ENCODE results near the gene RALBP1.
"Not testable (repeated sequence)": the region's sequence is repeated elsewhere in the genome, so short reads cannot be mapped to it uniquely, and the experiment has no call there.

Gene RALBP1

DNA sequence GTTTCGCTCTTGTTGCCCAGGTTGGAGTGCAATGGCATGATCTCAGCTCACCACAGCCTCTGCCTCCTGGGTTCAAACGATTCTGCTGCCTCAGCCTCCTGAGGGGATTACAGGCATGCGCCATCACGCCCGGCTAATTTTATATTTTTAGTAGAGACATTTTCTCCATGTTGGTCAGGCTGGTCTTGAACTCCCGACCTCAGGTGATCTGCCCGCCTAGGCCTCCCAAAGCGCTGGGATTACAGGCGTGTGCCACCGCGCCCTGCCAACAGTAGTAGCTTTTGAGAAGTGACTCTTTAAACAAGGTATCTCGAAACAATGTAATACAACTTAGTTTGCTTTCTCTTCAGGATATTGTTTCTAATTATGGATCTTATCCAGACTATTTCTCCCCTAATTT, 1.6 kb downstream of the RALBP1 start:
- Mint-ChIP-seq H3K36me3 (peaks cover 49% of the 10 kb centered on the region), H3K4me3 (peak overlapping the region; percentile 94), H3K27ac (peak overlapping the region; percentile 94), H3K4me1 (peaks cover 45% of the 10 kb centered on the region)
- not testable (repeated sequence) for DNase-seq (ENCODE audit: low spot score in 2 of 2); ATAC-seq; H3K9me3 Mint-ChIP-seq

GRCh38 chr18:9477509-9477908, 2.2 kb downstream of the RALBP1 start:
- H3K27ac Mint-ChIP-seq = peak overlapping the region; percentile 94
- H3K36me3 Mint-ChIP-seq = peaks cover 49% of the 10 kb centered on the region
- H3K4me1 Mint-ChIP-seq = peaks cover 51% of the 10 kb centered on the region
- ATAC-seq (no peak), DNase-seq (ENCODE audit: low spot score in 2 of 2) (no peak)
- H3K9me3 Mint-ChIP-seq = no peaks in the 10 kb centered on the region
- peak overlapping the region; percentile 94 for H3K4me3 Mint-ChIP-seq

GRCh38 chr18:9478545-9478944, 3.2 kb downstream of the RALBP1 start:
- H3K4me1 Mint-ChIP-seq = peaks cover 57% of the 10 kb centered on the region
- no peak for ATAC-seq
- peaks cover 49% of the 10 kb centered on the region for H3K36me3 Mint-ChIP-seq

GRCh38 chr18:9482790-9483189, 7.5 kb downstream of the RALBP1 start:
- no peak for ATAC-seq
- H3K27ac Mint-ChIP-seq = no peak overlapping the region
- H3K4me1 Mint-ChIP-seq = peaks cover 43% of the 10 kb centered on the region
- peaks cover 3% of the 10 kb centered on the region for H3K9me3 Mint-ChIP-seq
- no peak for DNase-seq (ENCODE audit: low spot score in 2 of 2)
- no peak overlapping the region for H3K4me3 Mint-ChIP-seq
- peaks cover 35% of the 10 kb centered on the region for H3K36me3 Mint-ChIP-seq

More at GRCh38 chr18:9478545-9478944, 3.2 kb downstream of the RALBP1 start:
- no peak for DNase-seq (ENCODE audit: low spot score in 2 of 2)
- no peak overlapping the region for H3K4me3 Mint-ChIP-seq
- no peaks in the 10 kb centered on the region for H3K9me3 Mint-ChIP-seq
- H3K27ac Mint-ChIP-seq = no peak overlapping the region

- peaks cover 44% of the 10 kb centered on the region for H3K4me1 Mint-ChIP-seq
- no peak overlapping the region for H3K27ac Mint-ChIP-seq
- H3K9me3 Mint-ChIP-seq = peaks cover 4% of the 10 kb centered on the region
- H3K36me3 Mint-ChIP-seq = peaks cover 30% of the 10 kb centered on the region
- no peak for DNase-seq (ENCODE audit: low spot score in 2 of 2)
- no peak for ATAC-seq
- no peak overlapping the region for H3K4me3 Mint-ChIP-seq
These were observed 8.2 kb downstream of the RALBP1 start for GRCh38 chr18:9483526-9483925.

GRCh38 chr18:9484856-9485255, 9.5 kb downstream of the RALBP1 start:
- H3K27ac Mint-ChIP-seq; ATAC-seq; H3K9me3 Mint-ChIP-seq; H3K4me3 Mint-ChIP-seq; DNase-seq (ENCODE audit: low spot score in 2 of 2): not testable (repeated sequence)
- Mint-ChIP-seq H3K36me3 (peaks cover 16% of the 10 kb centered on the region), H3K4me1 (peaks cover 37% of the 10 kb centered on the region)

GRCh38 chr18:9488538-9488937, 13.2 kb downstream of the RALBP1 start:
- H3K4me3 Mint-ChIP-seq = no peak overlapping the region
- H3K27ac Mint-ChIP-seq = peak overlapping the region; percentile 3
- DNase-seq (ENCODE audit: low spot score in 2 of 2) (no peak), ATAC-seq (no peak)
- peaks cover 4% of the 10 kb centered on the region for H3K9me3 Mint-ChIP-seq
- no peaks in the 10 kb centered on the region for H3K36me3 Mint-ChIP-seq
- peaks cover 24% of the 10 kb centered on the region for H3K4me1 Mint-ChIP-seq

- peak; percentile 95 for ATAC-seq
- no peak for DNase-seq (ENCODE audit: low spot score in 2 of 2)
- Mint-ChIP-seq H3K4me3 (peak overlapping the region; percentile 48), H3K4me1 (peaks cover 34% of the 10 kb centered on the region), H3K9me3 (no peaks in the 10 kb centered on the region), H3K36me3 (peaks cover 4% of the 10 kb centered on the region), H3K27ac (peak overlapping the region; percentile 88)
These were observed 19.5 kb downstream of the RALBP1 start for GRCh38 chr18:9494778-9495331.

- Mint-ChIP-seq H3K27ac (no peak overlapping the region), H3K4me1 (peaks cover 34% of the 10 kb centered on the region), H3K36me3 (peaks cover 5% of the 10 kb centered on the region), H3K4me3 (no peak overlapping the region), H3K9me3 (no peaks in the 10 kb centered on the region)
- no peak for ATAC-seq
- no peak for DNase-seq (ENCODE audit: low spot score in 2 of 2)
These were observed 20.2 kb downstream of the RALBP1 start for GRCh38 chr18:9495465-9495864.

GRCh38 chr18:9495916-9496705, 20.8 kb downstream of the RALBP1 start:
- Mint-ChIP-seq H3K36me3 (peaks cover 5% of the 10 kb centered on the region), H3K27ac (no peak overlapping the region), H3K4me3 (no peak overlapping the region), H3K4me1 (peaks cover 30% of the 10 kb centered on the region), H3K9me3 (no peaks in the 10 kb centered on the region)
- no peak for ATAC-seq
- no peak for DNase-seq (ENCODE audit: low spot score in 2 of 2)

DNA sequence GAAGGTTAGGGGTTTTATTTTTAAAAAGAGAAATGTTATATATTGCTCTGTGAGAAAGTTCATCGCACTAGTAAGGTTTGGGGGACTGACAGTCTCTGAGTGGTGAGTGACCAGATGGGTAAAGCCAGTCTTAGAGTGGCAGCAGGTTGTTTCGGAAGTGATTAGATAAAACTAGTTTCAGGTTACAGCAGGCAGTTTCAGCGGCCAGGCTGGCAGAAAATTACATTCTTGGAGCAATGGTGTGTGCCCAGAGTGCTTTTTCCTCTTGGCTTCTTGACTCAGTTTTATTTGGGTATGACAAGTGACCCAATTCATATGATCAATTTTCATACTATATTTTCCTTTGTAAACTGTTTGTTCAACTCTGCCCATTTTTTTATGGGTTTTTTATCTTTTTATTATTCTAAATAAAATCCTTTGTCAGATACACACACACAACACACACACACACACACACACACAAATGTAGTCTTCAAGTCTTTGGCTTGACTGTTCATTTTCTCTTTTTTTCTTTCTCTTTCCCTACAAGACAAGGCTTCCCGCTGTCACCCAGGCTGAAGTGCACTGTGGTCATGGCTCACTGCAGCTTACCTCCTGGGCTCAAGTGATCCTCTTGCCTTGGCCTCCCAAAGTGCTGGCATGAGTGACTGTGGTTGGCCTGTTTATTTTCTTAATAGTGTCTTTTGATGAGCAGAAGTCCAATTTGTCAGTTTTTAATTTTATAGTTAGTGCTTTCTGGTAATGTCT, 30.9 kb downstream of the RALBP1 start:
- Mint-ChIP-seq H3K27ac (no peak overlapping the region), H3K9me3 (peaks cover 4% of the 10 kb centered on the region), H3K36me3 (no peaks in the 10 kb centered on the region), H3K4me3 (no peak overlapping the region), H3K4me1 (peaks cover 41% of the 10 kb centered on the region)
- ATAC-seq (no peak), DNase-seq (ENCODE audit: low spot score in 2 of 2) (no peak)

DNA sequence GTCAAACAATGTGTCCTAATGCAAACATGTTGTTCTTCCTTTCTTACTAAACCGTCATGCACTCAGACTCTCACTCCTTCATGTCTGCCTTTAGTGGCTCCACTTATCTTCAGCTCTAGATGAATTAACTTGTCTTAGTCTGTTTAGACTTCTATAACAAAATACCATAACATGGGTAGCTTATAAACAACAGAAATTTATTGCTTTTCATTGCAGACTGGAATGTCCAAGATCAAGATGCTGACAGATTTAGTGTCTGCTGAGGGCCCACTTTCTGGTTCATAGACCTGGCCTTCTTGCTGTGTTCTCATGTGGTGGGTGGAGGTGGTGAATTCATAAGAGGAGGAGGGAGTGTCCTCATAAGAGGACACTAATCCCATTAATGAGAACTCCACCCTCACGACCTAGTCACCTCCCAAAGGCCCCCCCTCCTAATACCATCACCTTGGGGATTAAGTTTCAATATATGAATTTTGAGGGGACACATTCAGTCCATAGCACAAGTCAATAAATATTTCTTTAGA, 32.3 kb downstream of the RALBP1 start:
- Mint-ChIP-seq H3K27ac (peak overlapping the region; percentile 4), H3K36me3 (peaks cover 2% of the 10 kb centered on the region), H3K4me3 (no peak overlapping the region), H3K9me3 (peaks cover 4% of the 10 kb centered on the region), H3K4me1 (peaks cover 41% of the 10 kb centered on the region)
- no peak for DNase-seq (ENCODE audit: low spot score in 2 of 2)
- ATAC-seq = no peak

DNA sequence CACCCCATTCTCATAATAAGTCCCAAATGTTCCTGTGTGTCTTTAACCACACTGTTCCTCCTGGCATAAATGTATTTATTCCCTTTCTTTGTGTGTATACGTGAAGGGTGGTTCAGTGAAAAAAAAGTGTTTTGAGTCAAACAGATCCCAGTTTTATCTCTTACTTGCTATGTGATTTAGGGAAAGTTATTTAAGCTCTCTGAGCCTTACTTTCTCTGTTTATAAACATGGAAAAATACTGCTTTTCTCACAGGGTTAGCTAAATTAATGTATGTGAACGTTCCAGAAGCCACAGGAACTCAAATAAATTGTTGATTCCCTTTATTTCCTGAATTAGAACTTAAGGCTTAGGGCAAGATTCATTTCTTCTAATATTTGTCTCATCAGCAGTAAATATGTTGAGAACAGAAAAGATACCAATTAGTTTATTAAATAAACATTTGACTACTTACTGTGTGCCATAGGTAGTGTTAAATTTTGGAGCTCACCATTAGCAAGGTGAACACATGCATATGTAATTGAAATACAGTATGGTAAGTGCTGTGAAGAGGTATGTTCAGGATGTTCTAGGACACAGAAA, 33.2 kb downstream of the RALBP1 start:
- Mint-ChIP-seq H3K27ac (peak overlapping the region; percentile 4), H3K4me3 (no peak overlapping the region), H3K4me1 (peaks cover 41% of the 10 kb centered on the region), H3K9me3 (no peaks in the 10 kb centered on the region), H3K36me3 (peaks cover 11% of the 10 kb centered on the region)
- no peak for ATAC-seq
- DNase-seq (ENCODE audit: low spot score in 2 of 2) = no peak

DNA sequence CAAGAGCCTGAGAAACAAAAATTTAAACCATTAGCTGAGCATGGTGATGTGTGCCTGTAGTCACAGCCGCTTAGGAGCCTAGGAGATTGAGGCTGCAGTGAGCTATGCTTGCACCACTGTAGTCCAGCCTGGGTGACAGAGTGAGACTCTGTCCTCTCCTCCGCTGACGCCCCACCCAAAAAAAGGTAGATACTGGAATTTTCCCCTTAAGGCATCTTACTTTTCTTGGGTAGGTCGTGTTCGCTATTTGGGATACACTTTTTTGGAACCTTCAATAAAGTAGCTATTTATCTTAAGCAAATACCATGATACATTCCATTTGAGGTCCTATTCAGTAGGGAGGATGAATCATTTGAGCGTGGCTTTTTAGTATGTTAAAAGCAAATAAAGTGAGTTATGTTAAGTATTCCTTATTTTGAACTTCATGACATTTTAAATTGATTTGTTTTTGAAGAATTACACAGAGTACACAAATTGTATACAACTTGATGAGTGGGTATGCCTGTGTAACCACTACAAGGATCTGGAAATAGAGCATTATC, 38.7 kb downstream of the RALBP1 start:
- no peaks in the 10 kb centered on the region for H3K9me3 Mint-ChIP-seq
- H3K27ac Mint-ChIP-seq = no peak overlapping the region
- DNase-seq (ENCODE audit: low spot score in 2 of 2) (no peak), ATAC-seq (no peak)
- H3K36me3 Mint-ChIP-seq = peaks cover 41% of the 10 kb centered on the region
- H3K4me3 Mint-ChIP-seq = no peak overlapping the region
- peaks cover 10% of the 10 kb centered on the region for H3K4me1 Mint-ChIP-seq
